ENCODE measurements around the gene STK38L. TPM values are rescaled to one million over a fixed set of nuclear protein-coding genes. Genes with fewer than 3 reads are reported as not detected.

Gene STK38L
- total and polyA plus RNA-seq, 2 of the 8 experiments (the other 6 are each of a cell fraction or from before 2014, with no cell fraction given): 8.1 to 63.6 TPM

DNA sequence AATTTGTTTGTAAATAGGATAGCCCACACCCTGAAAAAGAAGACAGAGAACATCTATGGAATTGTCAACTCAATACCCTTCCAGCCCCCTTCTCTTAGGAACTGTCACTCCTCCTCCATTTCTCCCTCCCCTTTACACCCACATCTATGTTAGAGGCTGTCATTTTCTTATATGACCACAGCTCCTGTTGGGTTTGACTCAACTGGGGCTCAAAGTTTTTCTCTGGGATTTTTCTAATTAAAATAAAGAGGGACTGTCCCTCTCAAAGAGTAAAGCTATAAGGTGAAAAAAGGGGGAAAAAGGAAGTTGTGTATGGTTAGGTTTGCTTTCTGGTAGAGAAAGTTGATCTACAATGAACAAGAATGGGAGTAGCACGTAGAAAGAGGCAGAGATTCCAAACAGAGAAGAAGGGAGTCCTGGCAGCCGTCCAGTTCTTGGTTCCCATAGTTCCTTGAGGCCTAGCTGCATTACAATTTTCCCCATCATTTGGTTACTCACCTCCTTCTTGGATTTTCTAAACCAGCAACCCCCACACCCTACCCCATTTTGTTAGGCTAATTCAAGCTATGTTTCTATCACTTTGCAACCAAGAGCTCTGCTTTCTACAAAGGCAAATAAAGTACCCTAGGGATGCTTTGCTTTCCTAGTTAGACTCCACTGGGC, 44.3 kb upstream of the STK38L start:
- DNase-seq (ENCODE audit: low read depth in 1 of 2, low spot score in 2 of 2): no peak
- H3K56ac ChIP-seq (replicated peaks; ENCODE audit: insufficient read length, low read depth, low read length): no peak overlapping the region
- no peaks in the 10 kb centered on the region for H3K79me1 ChIP-seq (ENCODE audit: low read depth, low read length)
- H3K23ac ChIP-seq (ENCODE audit: insufficient read length): no peak overlapping the region
- H3K27me3 ChIP-seq (replicated peaks in 1 of 4; ENCODE audit: control insufficient read depth in 3 of 4, extremely low read depth in 1 of 4, insufficient read depth in 3 of 4, low read length in 3 of 4): no peaks in the 10 kb centered on the region
- H4K5ac ChIP-seq (ENCODE audit: insufficient read length, low read depth, low read length): no peak overlapping the region
- H3K36me3 ChIP-seq (ENCODE audit: control insufficient read depth in 2 of 4, insufficient read depth in 4 of 4, low read length in 3 of 4): no peaks in the 10 kb centered on the region
- H4K91ac ChIP-seq (replicated peaks; ENCODE audit: insufficient read length, low read length): no peak overlapping the region
- H2BK5ac ChIP-seq (ENCODE audit: low read depth, low read length): no peak overlapping the region
- no peaks in the 10 kb centered on the region for H4K20me1 ChIP-seq (replicated peaks in 1 of 2; ENCODE audit: control insufficient read depth in 1 of 2, insufficient read depth in 2 of 2, low read length in 2 of 2)
- no peaks in the 10 kb centered on the region for H3K9me3 ChIP-seq (ENCODE audit: insufficient read depth in 2 of 2, low read depth in 1 of 2, low read length in 1 of 2)
- H4K8ac ChIP-seq (ENCODE audit: extremely low read depth, insufficient read depth, low read length): no peak overlapping the region
- no peak overlapping the region for H3K9ac ChIP-seq (replicated peaks in 1 of 4; ENCODE audit: extremely low read depth in 1 of 4, low read depth in 3 of 4, low read length in 3 of 4)
- H3K79me2 ChIP-seq (ENCODE audit: control insufficient read depth in 1 of 2, insufficient read depth in 2 of 2, low read length in 2 of 2): no peaks in the 10 kb centered on the region
- FAIRE-seq: no peak
- H2AK5ac ChIP-seq (ENCODE audit: low read depth, low read length): no peak overlapping the region
- WGBS, 2 experiments (ENCODE audit: extremely low coverage in 1 of 2, insufficient coverage in 1 of 2, insufficient read length in 1 of 2, insufficient replicate concordance in 2 of 2, low coverage in 1 of 2, low lambda C conversion rate in 2 of 2, missing lambda C conversion rate in 1 of 2): 92% methylated on average over 2 of the region's 2 CpGs; no CpG with 5 or more reads in 1 of the 2 experiments
- no peak overlapping the region for H3K27ac ChIP-seq (ENCODE audit: low read depth, low read length)
- H2BK12ac ChIP-seq (ENCODE audit: low read depth, low read length): no peak overlapping the region
- ChIA-PET CTCF (ENCODE audit: partially characterized antibody) (interaction anchor here (0.6 to 2.0 kb wide), 3 partner anchors 13 to 150 kb away, joined by 3 to 8 read pairs (median 5); no protein-coding TSS in a partner anchor), POLR2A (ENCODE audit: partially characterized antibody) (no interaction called here)
- H3K4me3 ChIP-seq (ENCODE audit: extremely low read depth in 1 of 4, insufficient read depth in 2 of 4, low read depth in 3 of 4, low read length in 4 of 4): no peak overlapping the region
- no peak overlapping the region for H3K18ac ChIP-seq (ENCODE audit: extremely low read depth, low read length)
- H2BK120ac ChIP-seq (replicated peaks; ENCODE audit: low read depth, low read length): no peak overlapping the region
- H2BK15ac ChIP-seq (ENCODE audit: low read length): no peak overlapping the region
- H3K4me1 ChIP-seq (replicated peaks in 1 of 4; ENCODE audit: control insufficient read depth in 3 of 4, insufficient read depth in 4 of 4, low read length in 3 of 4): peaks cover 0 to 2% (median 0%) of the 10 kb centered on the region in 4 experiments; a peak in 3 of 7 replicates
- H3K4me2 ChIP-seq (ENCODE audit: insufficient read depth in 1 of 2, low read depth in 2 of 2, low read length in 2 of 2): no peak overlapping the region
- no peak overlapping the region for H3K4ac ChIP-seq (replicated peaks; ENCODE audit: insufficient read length, low read depth, low read length)
- no peak overlapping the region for H3K14ac ChIP-seq (ENCODE audit: insufficient read length)
- no peaks in the 10 kb centered on the region for H3K23me2 ChIP-seq (ENCODE audit: low read depth, low read length)
- no peak overlapping the region for H2BK20ac ChIP-seq (ENCODE audit: low read length)
- H2AFZ ChIP-seq (ENCODE audit: low read length): peak overlapping the region; percentile 64; the same call in 1 of the 2 replicates
- TF ChIP-seq CBX5 (IDR thresholded peaks at IDR 0.05; ENCODE audit: low read depth, low read length) (no peak), SP4 (IDR thresholded peaks at IDR 0.05; ENCODE audit: low read length) (no peak), POLR2AphosphoS5 (IDR thresholded peaks at IDR 0.05; ENCODE audit: low read depth, low read length) (no peak)

All from H1 (cell line).